Body of pancreas (tissue), 4 donors: ENCODE measurements around the gene MRPS18B.

Experiments used
- POLR2A ChIP-seq, 3 donors: fragments of 450-650 bp; IDR thresholded peaks; one replicate each; pipeline ENCODE4 v1.6.1; 2016; ENCODE audit warnings: antibody characterized with exemption in 3 of 3, mild to moderate bottlenecking in 2 of 3
- TF ChIP-seq, protein P1 (sequence below), 7 experiments: fragments of 450-650 bp in 4 of 7; fragments of 200-600 bp in 3 of 7; sonication (generic) in 3 of 7; IDR thresholded peaks; one replicate each; pipeline ENCODE4 v1.5.1; 2016 to 2019; ENCODE audit warnings: antibody characterized with exemption in 7 of 7

DNA sequence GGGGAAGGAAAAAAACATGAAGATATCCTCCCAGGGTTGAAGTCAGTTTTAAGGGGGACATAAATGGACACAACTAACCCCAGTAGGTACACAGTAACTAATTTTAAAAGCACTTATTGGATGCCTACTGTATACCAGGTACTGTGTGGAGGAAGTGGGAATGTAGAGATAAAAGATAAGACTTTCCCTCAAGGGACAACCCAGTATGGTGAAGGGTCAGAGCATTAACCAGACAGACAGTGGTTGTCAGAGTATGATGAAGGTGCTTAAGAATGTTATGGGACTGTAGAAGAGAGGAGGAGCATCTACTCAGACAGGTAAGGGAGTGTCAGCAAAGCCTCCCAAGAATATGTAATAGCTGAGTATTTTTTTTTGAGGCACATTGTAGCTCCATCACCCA is 45.5 kb upstream of the MRPS18B start:
- TF ChIP-seq, protein P1, sequence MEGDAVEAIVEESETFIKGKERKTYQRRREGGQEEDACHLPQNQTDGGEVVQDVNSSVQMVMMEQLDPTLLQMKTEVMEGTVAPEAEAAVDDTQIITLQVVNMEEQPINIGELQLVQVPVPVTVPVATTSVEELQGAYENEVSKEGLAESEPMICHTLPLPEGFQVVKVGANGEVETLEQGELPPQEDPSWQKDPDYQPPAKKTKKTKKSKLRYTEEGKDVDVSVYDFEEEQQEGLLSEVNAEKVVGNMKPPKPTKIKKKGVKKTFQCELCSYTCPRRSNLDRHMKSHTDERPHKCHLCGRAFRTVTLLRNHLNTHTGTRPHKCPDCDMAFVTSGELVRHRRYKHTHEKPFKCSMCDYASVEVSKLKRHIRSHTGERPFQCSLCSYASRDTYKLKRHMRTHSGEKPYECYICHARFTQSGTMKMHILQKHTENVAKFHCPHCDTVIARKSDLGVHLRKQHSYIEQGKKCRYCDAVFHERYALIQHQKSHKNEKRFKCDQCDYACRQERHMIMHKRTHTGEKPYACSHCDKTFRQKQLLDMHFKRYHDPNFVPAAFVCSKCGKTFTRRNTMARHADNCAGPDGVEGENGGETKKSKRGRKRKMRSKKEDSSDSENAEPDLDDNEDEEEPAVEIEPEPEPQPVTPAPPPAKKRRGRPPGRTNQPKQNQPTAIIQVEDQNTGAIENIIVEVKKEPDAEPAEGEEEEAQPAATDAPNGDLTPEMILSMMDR (IDR thresholded peaks at IDR 0.05): no peak
- TF ChIP-seq POLR2A (IDR thresholded peaks at IDR 0.05): no peak
